A673 (cell line): Measurements from ENCODE around the gene CGB1. TPM values are rescaled to one million over a fixed set of nuclear protein-coding genes. Genes with fewer than 3 reads are reported as not detected.

Experiments
- BruUV-seq: library from RNA; stranded (reverse); fragments of 400-500 nt; replicated peaks from 2 replicates; lab custom pipeline; 2021; lab: Mats Ljungman, UMichigan
- CTCF ChIA-PET: fragments of 300-600 bp; sonication (Branson Sonifier 250); formaldehyde crosslinking; loops from one replicate; lab custom pipeline; 2022; ENCODE audit warnings: antibody characterized with exemption; lab: Charles Lee
- POLR2A ChIA-PET: fragments of 300-600 bp; sonication (Branson Sonifier 250); formaldehyde crosslinking; loops from one replicate; lab custom pipeline; 2022; ENCODE audit warnings: antibody characterized with exemption; ENCODE audit not compliant: low non-redundant PET; lab: Charles Lee
- DNase-seq: peaks from one replicate; pipeline ENCODE4 v3.0.0-alpha.2; 2015; ENCODE audit warnings: low spot score
- H3K27ac ChIP-seq: fragments of 200-600 bp; sonication (generic); 2 replicates; pipeline ENCODE4 v1.5.1; 2016; ENCODE audit warnings: mixed run types, low read depth, mild to moderate bottlenecking, mixed read lengths, antibody characterized with exemption, low read length; ENCODE audit not compliant: poor library complexity, severe bottlenecking
- H3K27me3 ChIP-seq: fragments of 200-600 bp; sonication (generic); replicated peaks from 2 replicates; pipeline ENCODE4 v1.6.1; 2017; ENCODE audit warnings: mixed run types, low read depth, mild to moderate bottlenecking, mixed read lengths, antibody characterized with exemption, low read length; ENCODE audit not compliant: insufficient read depth, poor library complexity
- H3K36me3 ChIP-seq: fragments of 200-600 bp; sonication (generic); 2 replicates; pipeline ENCODE4 v1.6.1; 2016; ENCODE audit warnings: mixed run types, mild to moderate bottlenecking, mixed read lengths, antibody characterized with exemption, low read length; ENCODE audit not compliant: insufficient read depth, poor library complexity, severe bottlenecking
- H3K4me1 ChIP-seq: fragments of 200-600 bp; sonication (generic); 2 replicates; pipeline ENCODE4 v1.6.1; 2017; ENCODE audit warnings: mixed run types, mild to moderate bottlenecking, mixed read lengths, antibody characterized with exemption, low read length; ENCODE audit not compliant: insufficient read depth, poor library complexity, severe bottlenecking
- H3K4me3 ChIP-seq: fragments of 200-600 bp; sonication (generic); 2 replicates; pipeline ENCODE4 v1.5.1; 2016; ENCODE audit warnings: low read depth, mixed run types, mild to moderate bottlenecking, mixed read lengths, low read length; ENCODE audit not compliant: poor library complexity, severe bottlenecking
- H3K9me3 ChIP-seq: fragments of 200-600 bp; sonication (generic); 2 replicates; pipeline ENCODE4 v1.6.1; 2016; ENCODE audit warnings: mixed run types, low read depth, mild to moderate bottlenecking, mixed read lengths, antibody characterized with exemption, low read length; ENCODE audit not compliant: poor library complexity, severe bottlenecking
- CTCF ChIP-seq: fragments of 300-800, 200-600 bp; sonication (generic); conservative IDR thresholded peaks from 2 replicates; pipeline ENCODE4 v1.5.1; 2017; ENCODE audit warnings: low read depth, mild to moderate bottlenecking, antibody characterized with exemption, low read length, moderate library complexity, mixed read lengths
- EZH2 ChIP-seq: fragments of 200-600 bp; sonication (generic); IDR thresholded peaks from 2 replicates; pipeline ENCODE4 v1.6.1; 2017; ENCODE audit warnings: borderline replicate concordance, low read depth, mild to moderate bottlenecking, mixed read lengths, antibody characterized with exemption, low read length; ENCODE audit not compliant: poor library complexity, severe bottlenecking
- intact Hi-C: fragments of 100-400 bp; cut with micrococcal nuclease; formaldehyde crosslinking; loops from one replicate; pipeline ENCODE4 v1.10.0; 2022; ENCODE audit not compliant: unreplicated experiment
- microRNA-seq: library from miRNA; unstranded; fragments of <30 nt; microRNA quantifications from one replicate; pipeline ENCODE4 v1.2.0, GENCODE V29; 2021
- total RNA-seq: library from RNA; stranded (reverse); gene quantifications from 2 replicates; pipeline ENCODE4 v1.2.3, GENCODE V29; 2021

The CGB1 gene
- total RNA-seq, 1 experiment from 2014 or later = not detected

GRCh38 chr19:48987323-48987722 lies 49.4 kb downstream of the CGB1 start:
- Histone ChIP-seq H3K4me3 (no peak overlapping the region), H3K36me3 (peaks cover 45% of the 10 kb centered on the region), H3K27me3 (no peaks in the 10 kb centered on the region), H3K4me1 (peaks cover 5% of the 10 kb centered on the region), H3K27ac (no peak overlapping the region), H3K9me3 (no peaks in the 10 kb centered on the region)
- BruUV-seq = no TSS peak
- TF ChIP-seq CTCF (no peak), EZH2 (no peak)
- POLR2A ChIA-PET = no interaction called here
- DNase-seq = no peak
- CTCF ChIA-PET = interaction anchor here (0.7 kb wide), 1 partner anchor 134 kb away, joined by 3 read pairs; no protein-coding TSS in a partner anchor
- intact Hi-C loops = no loop called here

- no peaks in the 10 kb centered on the region for H3K27me3 ChIP-seq
- H3K27ac ChIP-seq = no peak overlapping the region
- intact Hi-C loops = no loop called here
- no peak for DNase-seq
- no TSS peak for BruUV-seq
- H3K4me1 ChIP-seq = no peaks in the 10 kb centered on the region
- CTCF ChIA-PET = interaction anchor here (0.6 to 0.9 kb wide), 2 partner anchors 15 to 23 kb away, joined by 3 to 4 read pairs; no protein-coding TSS in a partner anchor
- H3K36me3 ChIP-seq = peaks cover 47% of the 10 kb centered on the region
- H3K4me3 ChIP-seq = no peak overlapping the region
- POLR2A ChIA-PET = no interaction called here
- no peak for TF ChIP-seq EZH2
- TF ChIP-seq CTCF = no peak
- no peaks in the 10 kb centered on the region for H3K9me3 ChIP-seq
Measured at GRCh38 chr19:48986211-48986610, 50.5 kb downstream of the CGB1 start.

GRCh38 chr19:48985711-48986110 lies 51.0 kb downstream of the CGB1 start:
- intact Hi-C loops = no loop called here
- no peaks in the 10 kb centered on the region for H3K4me1 ChIP-seq
- ChIA-PET POLR2A (no interaction called here), CTCF (interaction anchor here (0.6 kb wide), 1 partner anchor 23 kb away, joined by 3 read pairs; no protein-coding TSS in a partner anchor)
- no peaks in the 10 kb centered on the region for H3K9me3 ChIP-seq
- peaks cover 44% of the 10 kb centered on the region for H3K36me3 ChIP-seq
- no TSS peak for BruUV-seq
- H3K27me3 ChIP-seq = no peaks in the 10 kb centered on the region
- TF ChIP-seq EZH2 = no peak
- no peak for TF ChIP-seq CTCF
- no peak for DNase-seq
- no peak overlapping the region for H3K27ac ChIP-seq
- no peak overlapping the region for H3K4me3 ChIP-seq

Small RNA genes within 50 kb of the gene (microRNA-seq; reads per million reads assigned to microRNA genes)
- gene MIR6798 = 1.6 reads per million

Other genes with a start within 250 kb of the CGB1 start
- 54.0 and 62.7 TPM in 2 replicates for gene BCAT2, start 225.9 kb downstream of the CGB1 start, total RNA-seq
- gene HSD17B14, start 200.4 kb downstream of the CGB1 start, total RNA-seq = 2.0 and 3.0 TPM in 2 replicates
- 20.7 and 24.1 TPM in 2 replicates for gene PLEKHA4, start 168.3 kb downstream of the CGB1 start, total RNA-seq
- 27.6 and 41.2 TPM in 2 replicates for gene PPP1R15A, start 164.5 kb downstream of the CGB1 start, total RNA-seq
- gene TULP2, start 138.2 kb downstream of the CGB1 start, total RNA-seq = not detected in 2 replicates
- gene NUCB1, start 136.6 kb downstream of the CGB1 start, total RNA-seq = 86.7 and 109 TPM in 2 replicates
- not detected in 2 replicates for gene DHDH, start 103.2 kb downstream of the CGB1 start, total RNA-seq
- gene BAX, start 82.0 kb downstream of the CGB1 start, total RNA-seq = 103 and 112 TPM in 2 replicates
- 1,330 and 1,983 TPM in 2 replicates for gene FTL, start 71.6 kb downstream of the CGB1 start, total RNA-seq
- 54.6 and 57.0 TPM in 2 replicates for gene GYS1, start 43.6 kb downstream of the CGB1 start, total RNA-seq
- gene RUVBL2, start 43.0 kb downstream of the CGB1 start, total RNA-seq = 227 and 241 TPM in 2 replicates
- not detected in 2 replicates for gene LHB, start 19.8 kb downstream of the CGB1 start, total RNA-seq
- gene CGB3, start 12.6 kb downstream of the CGB1 start, total RNA-seq = not detected in 2 replicates
- not detected in 2 replicates for gene CGB2, start 5.0 kb downstream of the CGB1 start, total RNA-seq
- not detected in 2 replicates for gene CGB5, start 7.0 kb upstream of the CGB1 start, total RNA-seq
- gene CGB8, start 12.2 kb upstream of the CGB1 start, total RNA-seq = not detected in 2 replicates
- not detected in 2 replicates for gene CGB7, start 20.9 kb upstream of the CGB1 start, total RNA-seq
- gene NTF4, start 27.9 kb upstream of the CGB1 start, total RNA-seq = not detected in 2 replicates
- not detected in 2 replicates for gene KCNA7, start 35.8 kb upstream of the CGB1 start, total RNA-seq
- 291 and 295 TPM in 2 replicates for gene SNRNP70, start 48.6 kb upstream of the CGB1 start, total RNA-seq
- gene LIN7B, start 77.5 kb upstream of the CGB1 start, total RNA-seq = 19.9 and 24.3 TPM in 2 replicates
- gene C19orf73, start 82.2 kb upstream of the CGB1 start, total RNA-seq = 1.7 and 2.6 TPM in 2 replicates
- 33.1 and 33.6 TPM in 2 replicates for gene PPFIA3, start 82.6 kb upstream of the CGB1 start, total RNA-seq
- gene HRC, start 118.5 kb upstream of the CGB1 start, total RNA-seq = not detected in 2 replicates
- 107 and 116 TPM in 2 replicates for gene TRPM4, start 120.9 kb upstream of the CGB1 start, total RNA-seq